ENCODE measurements around the gene LSAMP.

- no peak for TF ChIP-seq CTCF (IDR thresholded peaks at IDR 0.05)
- TF ChIP-seq POLR2A (IDR thresholded peaks at IDR 0.05) = no peak
These were observed 530.2 kb downstream of the LSAMP start for GRCh38 chr3:115915061-115915460.
